IMR-90 (cell line): ENCODE data around the gene UBL7. TPM values are rescaled to one million over a fixed set of nuclear protein-coding genes. Genes with fewer than 3 reads are reported as not detected.

Source experiments
- ATAC-seq: fragments of 200-7000 bp; cut with Tn5 transposase; 2 replicates; pipeline ENCODE4 v1.9.1; 2020; ENCODE audit warnings: low read depth, mild to moderate bottlenecking, moderate library complexity
- BruUV-seq: library from RNA; stranded (reverse); fragments of 400-500 nt; replicated peaks from 2 replicates; lab custom pipeline; 2021; lab: Mats Ljungman, UMichigan
- CTCF ChIA-PET: fragments of 300-600 bp; formaldehyde crosslinking; extraction: SDS; loops from one replicate; lab custom pipeline; 2021; ENCODE audit warnings: antibody characterized with exemption; lab: Yijun Ruan, JAX
- POLR2A ChIA-PET: fragments of 300-600 bp; sonication (Branson Sonifier 250); formaldehyde crosslinking; loops from one replicate; lab custom pipeline; 2022; ENCODE audit warnings: antibody characterized with exemption; ENCODE audit not compliant: unreplicated experiment; lab: Charles Lee
- DNase-seq: peaks from one replicate; pipeline ENCODE4 v3.0.0; 2013
- H2AFZ ChIP-seq: replicated peaks from 2 replicates; pipeline ENCODE3; 2013; ENCODE audit warnings: low read length, mild to moderate bottlenecking; ENCODE audit not compliant: poor library complexity
- H2AK5ac ChIP-seq: 2 replicates; pipeline ENCODE4 v1.6.1; 2013; ENCODE audit warnings: low read depth, low read length, inconsistent platforms
- H2AK9ac ChIP-seq: replicated peaks from 2 replicates; pipeline ENCODE3; 2013; ENCODE audit warnings: mild to moderate bottlenecking, low read depth, low read length, moderate library complexity; ENCODE audit not compliant: poor library complexity
- H2BK120ac ChIP-seq: 2 replicates; pipeline ENCODE4 v1.6.1; 2013; ENCODE audit warnings: low read depth, low read length, inconsistent platforms
- H2BK15ac ChIP-seq: 3 replicates; pipeline ENCODE4 v1.6.1; 2013; ENCODE audit warnings: low read depth, low read length, inconsistent platforms
- H2BK20ac ChIP-seq: 2 replicates; pipeline ENCODE4 v1.6.1; 2013; ENCODE audit warnings: low read depth, mild to moderate bottlenecking, inconsistent platforms, low read length, moderate library complexity
- H2BK5ac ChIP-seq: 2 replicates; pipeline ENCODE4 v1.6.1; 2013; ENCODE audit warnings: mild to moderate bottlenecking, low read depth, low read length, inconsistent platforms; ENCODE audit not compliant: poor library complexity, severe bottlenecking
- H3K14ac ChIP-seq: replicated peaks from 2 replicates; pipeline ENCODE4 v1.6.1; 2013; ENCODE audit warnings: low read depth, low read length, inconsistent platforms
- H3K18ac ChIP-seq: 2 replicates; pipeline ENCODE4 v1.6.1; 2013; ENCODE audit warnings: low read depth, low read length, control low read depth
- H3K23ac ChIP-seq: 2 replicates; pipeline ENCODE4 v1.6.1; 2013; ENCODE audit warnings: low read depth, low read length, inconsistent platforms
- H3K27ac ChIP-seq: 2 replicates; pipeline ENCODE4 v1.5.1; 2013; ENCODE audit warnings: mild to moderate bottlenecking, control low read depth, low read length; ENCODE audit not compliant: insufficient read depth
- H3K27me3 ChIP-seq: 2 replicates; pipeline ENCODE4 v1.6.1; 2013; ENCODE audit warnings: low read length; ENCODE audit not compliant: control insufficient read depth, insufficient read depth
- H3K36me3 ChIP-seq: 2 replicates; pipeline ENCODE4 v1.6.1; 2013; ENCODE audit warnings: low read length, mixed read lengths; ENCODE audit not compliant: control insufficient read depth, insufficient read depth
- H3K4ac ChIP-seq: 2 replicates; pipeline ENCODE4 v1.6.1; 2013; ENCODE audit warnings: low read depth, low read length, inconsistent platforms
- H3K4me1 ChIP-seq: 2 replicates; pipeline ENCODE4 v1.6.1; 2013; ENCODE audit warnings: low read length, mixed read lengths; ENCODE audit not compliant: control insufficient read depth, insufficient read depth
- H3K4me2 ChIP-seq: 2 replicates; pipeline ENCODE4 v1.6.1; 2013; ENCODE audit warnings: low read depth, mild to moderate bottlenecking, control low read depth, low read length, moderate library complexity
- H3K4me3 ChIP-seq: 2 replicates; pipeline ENCODE4 v1.5.1; 2013; ENCODE audit warnings: low read depth, mild to moderate bottlenecking, control low read depth, low read length, moderate library complexity; ENCODE audit not compliant: insufficient read depth
- H3K56ac ChIP-seq: 2 replicates; pipeline ENCODE4 v1.6.1; 2013; ENCODE audit warnings: low read length, inconsistent platforms; ENCODE audit not compliant: insufficient read depth; ENCODE audit errors: extremely low read depth
- H3K79me1 ChIP-seq, 2 experiments: 2 replicates each; pipeline ENCODE4 v1.6.1; 2013; ENCODE audit warnings: low read length in 2 of 2, inconsistent platforms in 1 of 2, low read depth in 1 of 2
- H3K9ac ChIP-seq: 2 replicates; pipeline ENCODE4 v1.6.1; 2013; ENCODE audit warnings: low read depth, low read length, control low read depth
- H3K9me1 ChIP-seq: 2 replicates; pipeline ENCODE4 v1.6.1; 2013; ENCODE audit warnings: low read length, inconsistent platforms; ENCODE audit not compliant: insufficient read depth
- H3K9me3 ChIP-seq: 2 replicates; pipeline ENCODE4 v1.6.1; 2013; ENCODE audit warnings: low read length; ENCODE audit not compliant: control insufficient read depth, insufficient read depth
- H4K20me1 ChIP-seq: 2 replicates; pipeline ENCODE4 v1.6.1; 2013; ENCODE audit warnings: low read length, inconsistent platforms; ENCODE audit not compliant: insufficient read depth
- H4K5ac ChIP-seq: 2 replicates; pipeline ENCODE4 v1.6.1; 2013; ENCODE audit warnings: mild to moderate bottlenecking, low read depth, low read length, control low read depth
- H4K8ac ChIP-seq, 2 experiments: 2 replicates each; pipeline ENCODE4 v1.6.1; 2013; ENCODE audit warnings: low read depth in 2 of 2, low read length in 2 of 2, control low read depth in 1 of 2, inconsistent platforms in 1 of 2
- H4K91ac ChIP-seq: 2 replicates; pipeline ENCODE4 v1.6.1; 2013; ENCODE audit warnings: low read depth, low read length, inconsistent platforms; ENCODE audit not compliant: insufficient read depth
- BHLHE40 ChIP-seq: fragments of 150-350 bp; IDR thresholded peaks from 2 replicates; pipeline ENCODE4 v1.6.1; 2016; ENCODE audit warnings: mild to moderate bottlenecking, low read depth, low read length
- CEBPB ChIP-seq: IDR thresholded peaks from 2 replicates; pipeline ENCODE4 v1.6.1; 2012; ENCODE audit warnings: low read depth, low read length, improper control_type of control experiment
- ELK1 ChIP-seq: fragments of 150-350 bp; IDR thresholded peaks from 2 replicates; pipeline ENCODE4 v1.6.1; 2016; ENCODE audit warnings: low read depth, mild to moderate bottlenecking, low read length, moderate library complexity, borderline replicate concordance
- FOS ChIP-seq: fragments of 150-350 bp; IDR thresholded peaks from 2 replicates; pipeline ENCODE4 v1.6.1; 2016; ENCODE audit warnings: low read depth, low read length
- MAZ ChIP-seq: IDR thresholded peaks from 2 replicates; pipeline ENCODE4 v1.6.1; 2012; ENCODE audit warnings: low read depth, mild to moderate bottlenecking, low read length, improper control_type of control experiment, moderate library complexity, borderline replicate concordance
- MXI1 ChIP-seq: IDR thresholded peaks from 2 replicates; pipeline ENCODE4 v1.6.1; 2012; ENCODE audit warnings: low read depth, mild to moderate bottlenecking, low read length, moderate library complexity, borderline replicate concordance
- POLR2A ChIP-seq: IDR thresholded peaks from 2 replicates; pipeline ENCODE4 v1.6.1; 2012; ENCODE audit warnings: mild to moderate bottlenecking, low read depth, low read length
- RAD21 ChIP-seq: IDR thresholded peaks from 2 replicates; pipeline ENCODE4 v1.6.1; 2012; ENCODE audit warnings: low read length, improper control_type of control experiment
- RCOR1 ChIP-seq: IDR thresholded peaks from 2 replicates; pipeline ENCODE4 v1.6.1; 2012; ENCODE audit warnings: mild to moderate bottlenecking, low read length, improper control_type of control experiment; ENCODE audit not compliant: insufficient replicate concordance
- RFX5 ChIP-seq: IDR thresholded peaks from 2 replicates; pipeline ENCODE4 v1.8.0; 2012; ENCODE audit warnings: low read depth, mild to moderate bottlenecking, low read length, moderate library complexity
- WGBS, 2 experiments: methylation state at CpG; one replicate each; pipeline versions ENCODE4 v1.1.5 to v1.1.7; 2013; ENCODE audit warnings: missing lambda C conversion rate in 2 of 2; ENCODE audit not compliant: insufficient read length in 1 of 2; ENCODE audit errors: extremely low coverage in 2 of 2; 5-methylcytosine and 5-hydroxymethylcytosine counted together
- dilution Hi-C: fragments of 300-500 bp; cut with HindIII; formaldehyde crosslinking; loops from one replicate; pipeline ENCODE4 v1.14.3; 2018; ENCODE audit warnings: low sequenced_read_pairs; ENCODE audit not compliant: unreplicated experiment
- in situ Hi-C: fragments of 300-500 bp; cut with MboI; formaldehyde crosslinking; loops from 3 replicates; pipeline ENCODE4 v1.14.3; 2019; ENCODE audit warnings: low sequenced_read_pairs, inconsistent platforms, mixed read lengths
- intact Hi-C: fragments of 100-400 bp; cut with micrococcal nuclease; formaldehyde crosslinking; loops from 2 replicates; pipeline ENCODE4 v1.10.0; 2022
- polyA plus RNA-seq, 3 experiments: library from polyadenylated mRNA; depleted of rRNA; stranded (reverse); fragments of >200 nt; gene quantifications; 2 replicates each; pipeline ENCODE4 v1.2.3, GENCODE V29; 2012; ENCODE audit warnings: low replicate concordance in 1 of 3
- total RNA-seq: library from RNA; depleted of rRNA; stranded (reverse); fragments of >200 nt; gene quantifications from 2 replicates; pipeline ENCODE4 v1.2.3, GENCODE V29; 2012
- TF ChIP-seq, protein P1 (sequence below): conservative IDR thresholded peaks from 2 replicates; pipeline ENCODE4 v1.5.1; 2012; ENCODE audit warnings: mild to moderate bottlenecking, low read depth, low read length, improper control_type of control experiment

The UBL7 gene
- total and polyA plus RNA-seq, 2 of the 4 experiments (the other 2 are of a cell fraction), result 68.1 to 78.4 TPM

- Histone ChIP-seq H3K27ac (no peak overlapping the region), H2BK5ac (no peak overlapping the region), H4K91ac (no peak overlapping the region), H3K14ac (no peak overlapping the region), H4K5ac (no peak overlapping the region), H2BK20ac (no peak overlapping the region), H3K79me1 (no peaks in the 10 kb centered on the region), H3K56ac (no peak overlapping the region), H2AK5ac (no peak overlapping the region), H3K36me3 (peaks cover 14% of the 10 kb centered on the region), H3K9me3 (no peaks in the 10 kb centered on the region), H3K9ac (no peak overlapping the region), H4K8ac (no peak overlapping the region), H2AFZ (no peak overlapping the region), H2BK15ac (no peak overlapping the region; the same call in 2 of the 3 replicates), H3K9me1 (peaks cover 9% of the 10 kb centered on the region; the same call in 1 of the 2 replicates), H3K4me3 (no peak overlapping the region), H3K18ac (no peak overlapping the region), H3K4me2 (no peak overlapping the region), H2BK120ac (no peak overlapping the region), H3K23ac (no peak overlapping the region), H3K27me3 (no peaks in the 10 kb centered on the region), H2AK9ac (no peak overlapping the region), H3K4ac (no peak overlapping the region), H4K20me1 (no peaks in the 10 kb centered on the region), H3K4me1 (peaks cover 8% of the 10 kb centered on the region)
- dilution Hi-C loops (no loop called here), in situ Hi-C loops (no loop called here), intact Hi-C loops (no loop called here)
- no CpG with 5 or more reads among the region's 6 CpGs for WGBS, 2 experiments
- DNase-seq, result no peak
- POLR2A ChIA-PET, result no interaction called here
- no peak for TF ChIP-seq ELK1
- no peak for TF ChIP-seq POLR2A
- TF ChIP-seq RAD21, result no peak
- TF ChIP-seq RFX5, result no peak
- no peak for TF ChIP-seq RCOR1
- TF ChIP-seq MAZ, result no peak
- TF ChIP-seq, protein P1, sequence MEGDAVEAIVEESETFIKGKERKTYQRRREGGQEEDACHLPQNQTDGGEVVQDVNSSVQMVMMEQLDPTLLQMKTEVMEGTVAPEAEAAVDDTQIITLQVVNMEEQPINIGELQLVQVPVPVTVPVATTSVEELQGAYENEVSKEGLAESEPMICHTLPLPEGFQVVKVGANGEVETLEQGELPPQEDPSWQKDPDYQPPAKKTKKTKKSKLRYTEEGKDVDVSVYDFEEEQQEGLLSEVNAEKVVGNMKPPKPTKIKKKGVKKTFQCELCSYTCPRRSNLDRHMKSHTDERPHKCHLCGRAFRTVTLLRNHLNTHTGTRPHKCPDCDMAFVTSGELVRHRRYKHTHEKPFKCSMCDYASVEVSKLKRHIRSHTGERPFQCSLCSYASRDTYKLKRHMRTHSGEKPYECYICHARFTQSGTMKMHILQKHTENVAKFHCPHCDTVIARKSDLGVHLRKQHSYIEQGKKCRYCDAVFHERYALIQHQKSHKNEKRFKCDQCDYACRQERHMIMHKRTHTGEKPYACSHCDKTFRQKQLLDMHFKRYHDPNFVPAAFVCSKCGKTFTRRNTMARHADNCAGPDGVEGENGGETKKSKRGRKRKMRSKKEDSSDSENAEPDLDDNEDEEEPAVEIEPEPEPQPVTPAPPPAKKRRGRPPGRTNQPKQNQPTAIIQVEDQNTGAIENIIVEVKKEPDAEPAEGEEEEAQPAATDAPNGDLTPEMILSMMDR, result no peak
- no peak for TF ChIP-seq MXI1
- no peak for TF ChIP-seq CEBPB
- no peak for TF ChIP-seq BHLHE40
- no peak for TF ChIP-seq FOS
- ATAC-seq, result no peak
- CTCF ChIA-PET, result interaction anchor here (0.7 to 3.0 kb wide), 2 partner anchors 59 to 67 kb away, joined by 3 to 13 read pairs; no protein-coding TSS in a partner anchor
- BruUV-seq, result no TSS peak
Measured at GRCh38 chr15:74441248-74441941, 19.6 kb downstream of the UBL7 start.
